HG02610 (cell line): ENCODE measurements around the gene TAX1BP1.

Experiments
- ATAC-seq: cut with Tn5 transposase; IDR thresholded peaks from one replicate; pipeline ENCODE4 v1.9.1; 2021; ENCODE audit warnings: mild to moderate bottlenecking, moderate library complexity; ENCODE audit not compliant: unreplicated experiment

TAX1BP1 gene

GRCh38 chr7:27777662-27778061 lies 37.7 kb downstream of the TAX1BP1 start:
- ATAC-seq, result no peak

- ATAC-seq, result no peak
These were observed 39.9 kb downstream of the TAX1BP1 start for GRCh38 chr7:27779873-27780272.

GRCh38 chr7:27781188-27781587 lies 41.2 kb downstream of the TAX1BP1 start:
- no peak for ATAC-seq

- no peak for ATAC-seq
These were observed 42.9 kb downstream of the TAX1BP1 start for GRCh38 chr7:27782849-27783248.

DNA sequence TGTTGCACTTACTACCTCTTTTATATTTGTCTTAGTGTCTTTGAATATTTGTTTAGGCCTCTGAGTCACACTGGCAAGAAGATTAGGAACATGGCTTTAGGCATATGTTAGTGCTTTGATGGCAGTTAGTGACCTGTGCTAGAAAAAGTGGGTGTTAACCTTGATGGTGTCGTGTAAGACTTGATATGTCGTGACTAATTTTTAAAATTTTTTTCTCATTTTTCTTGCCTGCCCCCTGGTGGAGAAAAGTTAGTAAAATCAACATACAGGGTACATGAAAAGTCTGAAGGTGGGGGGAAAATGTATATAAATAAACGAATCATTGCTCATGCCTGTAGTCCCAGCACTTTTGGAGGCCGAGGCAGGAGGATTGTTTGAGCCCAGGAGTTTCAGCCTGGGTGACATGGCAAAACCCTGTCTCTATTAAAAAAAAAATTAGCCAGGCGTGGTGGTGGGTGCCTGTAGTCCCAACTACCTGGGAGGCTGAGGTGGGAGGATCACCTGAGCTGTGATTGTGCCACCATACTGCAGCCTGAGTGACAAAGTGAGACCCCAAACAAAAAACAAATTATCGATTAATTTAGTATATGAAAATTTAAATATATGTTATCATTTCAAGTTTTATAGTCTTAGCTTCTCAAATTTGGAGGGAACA lies 44.6 kb downstream of the TAX1BP1 start:
- ATAC-seq, result no peak

DNA sequence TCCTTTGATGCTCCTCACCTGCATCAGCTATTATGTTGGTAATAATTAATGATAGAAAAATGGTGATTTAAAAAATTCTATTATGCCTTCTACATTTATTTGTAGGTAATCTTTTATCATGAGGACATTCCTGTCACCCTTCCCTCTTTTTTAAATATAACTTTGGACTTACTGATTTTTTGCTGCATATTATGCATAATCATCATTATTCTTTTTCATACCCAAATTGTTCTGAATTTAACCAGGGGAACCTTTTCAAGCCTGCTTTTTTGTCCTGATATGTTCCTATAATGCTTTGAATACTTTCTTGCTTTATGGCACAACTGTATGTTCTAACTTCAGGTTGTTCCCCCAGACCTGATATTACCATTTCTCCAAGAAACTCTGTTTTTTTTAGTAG lies 48.5 kb downstream of the TAX1BP1 start:
- ATAC-seq, result no peak

GRCh38 chr7:27793780-27794179 lies 53.8 kb downstream of the TAX1BP1 start:
- ATAC-seq, result no peak

DNA sequence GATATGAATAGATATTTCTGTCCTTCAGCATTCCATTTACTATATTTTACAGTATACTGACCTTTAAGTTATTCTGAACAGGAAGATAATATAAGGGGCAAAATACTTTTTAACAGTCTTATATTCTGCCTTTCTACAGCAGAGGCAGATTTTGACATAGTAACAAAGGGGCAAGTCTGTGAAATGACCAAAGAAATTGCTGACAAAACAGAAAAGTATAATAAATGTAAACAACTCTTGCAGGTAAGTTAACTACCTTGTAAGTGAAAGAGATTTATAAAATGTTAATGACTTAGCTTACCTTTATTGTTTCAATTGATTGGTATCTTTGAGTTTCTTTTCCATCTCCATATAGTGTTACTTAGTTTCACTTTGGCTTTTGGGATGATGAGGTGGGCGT lies 56.0 kb downstream of the TAX1BP1 start:
- ATAC-seq, result no peak

- no peak for ATAC-seq
These were observed 59.2 kb downstream of the TAX1BP1 start for GRCh38 chr7:27799212-27799611.

DNA sequence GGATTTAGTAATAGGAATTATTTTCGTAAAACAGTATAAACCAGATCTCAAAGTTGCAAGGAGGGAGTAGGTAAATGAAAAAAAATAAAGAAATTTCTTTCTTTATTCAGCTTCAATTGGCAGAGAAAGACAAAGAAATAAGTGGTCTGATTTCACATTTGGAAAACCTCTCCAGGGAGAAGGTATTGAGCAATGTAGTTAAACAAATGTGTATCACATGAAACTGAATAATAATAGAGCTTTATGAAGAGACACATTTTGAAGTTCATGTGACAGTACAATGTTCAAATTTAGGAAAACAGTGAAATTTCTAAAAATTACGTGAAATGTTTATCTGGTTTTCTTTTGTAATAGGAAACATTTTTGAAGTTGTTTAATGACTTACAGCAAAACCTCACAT lies 63.0 kb downstream of the TAX1BP1 start:
- no peak for ATAC-seq

- ATAC-seq, result no peak
These were observed 64.2 kb downstream of the TAX1BP1 start for GRCh38 chr7:27804139-27804538.

- ATAC-seq, result no peak
These were observed 68.7 kb downstream of the TAX1BP1 start for GRCh38 chr7:27808626-27809025.

- no peak for ATAC-seq
These were observed 70.2 kb downstream of the TAX1BP1 start for GRCh38 chr7:27810186-27810585.

DNA sequence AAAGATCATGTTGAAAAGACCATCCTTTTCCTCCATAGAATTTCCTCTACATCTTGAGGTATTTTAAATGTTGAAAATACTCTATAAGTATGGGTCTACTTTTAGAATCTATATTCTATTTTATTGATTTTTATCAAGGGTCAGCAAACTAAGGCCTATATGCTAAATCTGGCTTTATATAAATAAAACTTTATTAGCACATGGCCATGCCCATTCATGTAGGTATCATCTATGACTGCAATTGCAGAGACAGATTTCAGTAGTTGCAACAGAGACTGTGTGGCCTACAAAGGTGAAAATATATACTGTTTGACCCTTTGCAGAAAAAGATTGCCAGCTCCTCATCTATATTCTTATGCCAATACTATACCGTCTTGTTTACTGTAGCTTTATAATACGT lies 72.7 kb downstream of the TAX1BP1 start:
- no peak for ATAC-seq

GRCh38 chr7:27822245-27822644 lies 82.3 kb downstream of the TAX1BP1 start:
- no peak for ATAC-seq

DNA sequence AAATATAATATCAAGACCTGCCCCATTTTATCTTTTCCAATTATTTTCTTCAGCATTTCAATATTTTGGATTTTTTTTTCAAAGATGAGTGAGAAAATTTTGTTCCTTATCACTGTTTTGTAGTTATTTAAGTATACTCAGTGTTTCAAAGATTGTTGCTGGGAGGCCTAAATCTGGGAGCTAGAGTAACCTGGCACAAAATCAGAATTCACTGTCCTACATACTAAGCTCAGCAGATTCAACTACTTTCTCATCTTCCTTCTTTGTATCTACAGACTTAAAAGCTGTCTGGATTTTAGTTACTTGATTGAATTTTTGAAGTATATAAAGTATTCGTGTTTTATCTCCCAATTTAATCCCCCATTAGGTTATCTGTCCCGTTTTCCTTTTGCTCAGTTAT lies 85.9 kb downstream of the TAX1BP1 start:
- ATAC-seq, result no peak

DNA sequence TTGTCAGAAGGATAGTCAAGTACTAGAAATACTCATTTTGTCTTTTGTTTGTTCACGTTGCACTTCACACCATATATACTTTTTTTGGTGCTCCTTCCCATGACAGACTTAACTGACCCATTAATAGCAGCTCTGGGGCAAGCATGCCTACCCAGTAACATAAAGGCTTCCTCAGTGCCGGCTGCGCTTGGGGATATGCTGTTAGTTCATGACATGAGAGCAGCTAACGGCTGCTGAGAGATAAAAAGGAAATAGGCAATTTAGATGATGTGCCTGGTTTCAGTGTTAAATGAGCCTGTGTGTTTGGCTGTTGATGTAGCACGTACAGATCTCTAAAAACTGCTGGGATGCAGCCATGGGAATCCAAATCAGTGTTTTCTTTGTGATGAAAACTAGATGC lies 86.4 kb downstream of the TAX1BP1 start:
- ATAC-seq, result no peak

DNA sequence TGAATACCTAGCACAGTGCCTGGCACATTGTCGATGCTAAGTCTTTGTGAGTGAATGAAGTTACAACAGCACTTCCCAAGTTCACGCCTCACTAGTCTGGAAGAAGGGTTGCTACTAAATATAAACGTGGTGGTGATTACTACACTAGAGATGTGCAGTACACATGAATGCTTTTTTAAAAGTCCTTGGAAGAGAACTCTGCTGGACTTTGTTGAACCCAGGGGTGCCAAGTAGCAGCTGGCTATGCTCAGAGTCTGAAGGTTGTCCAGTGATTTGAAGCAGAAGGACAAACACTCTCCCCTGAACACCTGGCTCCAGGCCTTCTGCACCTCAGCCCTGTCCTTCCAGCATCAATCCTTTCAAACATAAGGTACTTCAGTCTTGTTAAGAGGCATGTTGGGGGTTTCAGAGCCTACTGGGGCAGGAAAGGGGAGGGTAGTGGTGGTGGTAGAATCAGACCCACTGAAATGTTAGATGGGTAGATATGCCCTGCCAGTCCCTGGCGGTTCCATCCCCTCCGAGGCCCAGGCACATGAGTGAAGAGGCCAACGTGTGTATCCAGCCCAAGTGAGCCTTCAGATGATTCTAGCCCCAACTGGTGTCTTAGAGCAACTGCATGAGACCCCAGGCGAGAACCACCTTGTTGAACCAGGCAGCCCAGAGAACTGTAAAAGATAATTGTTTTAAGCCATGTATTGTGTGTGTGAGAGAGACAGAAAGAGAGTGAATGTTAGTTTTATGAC lies 94.4 kb downstream of the TAX1BP1 start:
- ATAC-seq, result no peak

DNA sequence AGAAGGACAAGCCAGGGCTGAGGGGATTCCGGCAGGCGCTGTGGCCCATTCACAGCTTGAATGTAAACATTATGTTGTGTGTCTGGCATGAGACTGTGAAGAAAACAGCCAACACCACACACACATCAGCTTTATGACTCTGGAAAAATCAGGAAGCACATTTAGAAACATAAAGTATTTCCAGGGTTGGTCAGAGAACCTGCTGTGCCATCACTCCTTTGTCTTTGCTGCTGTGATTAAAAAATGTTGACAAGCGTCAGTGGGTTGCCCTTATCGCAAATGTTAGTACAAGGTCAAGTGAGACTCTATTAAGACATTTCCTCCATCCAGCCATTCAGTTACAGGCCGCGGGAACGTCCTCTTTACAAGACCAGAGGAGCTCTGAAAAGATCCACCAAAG lies 95.4 kb downstream of the TAX1BP1 start:
- ATAC-seq, result no peak

- ATAC-seq, result no peak
These were observed 96.6 kb downstream of the TAX1BP1 start for GRCh38 chr7:27836536-27836935.

GRCh38 chr7:27839099-27839498 lies 99.1 kb downstream of the TAX1BP1 start:
- no peak for ATAC-seq

DNA sequence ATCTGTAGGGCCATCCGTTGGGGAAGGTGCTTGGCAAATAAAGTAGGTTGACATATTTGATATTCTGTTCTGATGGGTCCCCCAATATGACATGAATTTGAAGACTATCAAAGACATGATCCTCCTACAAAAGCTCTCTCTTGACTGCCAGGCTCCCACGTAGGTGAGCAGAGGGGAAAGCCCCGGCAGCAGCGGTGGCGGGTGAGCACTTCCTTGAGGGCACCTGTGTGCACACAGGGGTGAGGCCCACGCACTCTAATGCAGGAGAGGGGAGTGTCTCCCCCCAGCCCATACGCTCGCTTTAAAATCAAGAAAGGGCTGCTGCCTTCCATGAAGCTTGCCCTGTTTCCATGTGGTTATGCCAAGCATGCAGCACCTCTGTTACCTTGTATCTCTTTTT lies 100.4 kb downstream of the TAX1BP1 start:
- ATAC-seq, result no peak
